GOT3 (cell line): ENCODE measurements around the gene HCN2.
"Not testable (repeated sequence)": the region's sequence is repeated elsewhere in the genome, so short reads cannot be mapped to it uniquely, and the experiment has no call there.

Experiments used
- DNase-seq: peaks from one replicate; lab custom pipeline; 2025; ENCODE audit warnings: mixed read lengths; lab: John Stamatoyannopoulos, UW

HCN2 gene

GRCh38 chr19:604355-604754 is 14.7 kb downstream of the HCN2 start:
- no peak for DNase-seq

GRCh38 chr19:605061-605971 is 15.6 kb downstream of the HCN2 start:
- DNase-seq: not testable (repeated sequence)

DNA sequence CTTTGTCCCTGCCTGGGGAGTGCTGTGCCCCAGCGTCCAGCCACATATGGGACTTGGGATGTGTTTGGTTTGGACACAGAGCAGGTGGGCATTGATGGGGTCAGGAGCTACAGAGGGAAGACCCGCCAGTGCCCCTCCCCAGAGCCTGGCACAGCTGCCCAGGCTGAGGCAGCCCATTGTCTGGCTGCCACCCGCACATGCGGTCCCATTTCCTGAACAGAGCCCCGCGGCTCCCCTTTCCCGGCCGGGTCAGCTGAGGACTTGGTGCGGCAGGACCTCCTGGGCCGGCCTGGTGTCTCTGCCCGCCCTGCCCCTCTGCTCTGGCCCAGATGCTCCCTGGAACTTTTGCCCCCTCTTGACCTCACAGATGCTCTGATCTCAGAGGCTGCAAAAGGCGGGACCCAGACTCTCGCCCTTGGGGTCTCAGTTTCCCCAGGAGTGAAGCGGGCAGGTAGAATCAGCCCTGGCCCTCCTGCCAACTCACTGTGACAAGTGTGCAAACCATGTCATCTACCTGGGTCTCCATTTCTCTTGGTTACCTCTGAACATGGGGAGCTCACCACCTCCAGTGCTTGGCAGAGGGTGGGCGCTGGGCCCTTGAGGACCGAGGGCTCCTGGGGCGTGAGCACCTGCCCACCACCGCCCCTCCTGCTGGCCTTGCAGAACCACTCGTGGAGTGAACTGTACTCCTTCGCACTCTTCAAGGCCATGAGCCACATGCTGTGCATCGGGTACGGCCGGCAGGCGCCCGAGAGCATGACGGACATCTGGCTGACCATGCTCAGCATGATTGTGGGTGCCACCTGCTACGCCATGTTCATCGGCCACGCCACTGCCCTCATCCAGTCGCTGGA is 17.8 kb downstream of the HCN2 start:
- no peak for DNase-seq

GRCh38 chr19:608155-609003 is 18.7 kb downstream of the HCN2 start:
- DNase-seq: no peak

DNA sequence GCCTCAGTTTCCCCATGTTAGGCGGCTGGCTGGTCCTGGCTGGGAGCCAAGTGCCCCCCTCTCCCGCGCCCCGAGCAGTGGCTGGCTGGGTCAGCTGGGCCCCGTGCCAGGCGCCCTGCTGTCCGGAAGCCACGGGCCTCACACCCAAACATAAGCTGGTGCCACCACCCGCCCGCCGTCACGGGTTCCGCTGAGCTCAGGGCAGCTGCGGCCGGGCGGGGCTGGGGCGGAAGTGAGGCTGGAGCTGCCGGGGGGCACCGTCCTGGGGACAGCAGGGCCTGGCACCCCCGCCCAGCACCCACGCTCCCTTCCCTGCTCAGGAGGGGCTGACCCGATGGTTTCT is 19.3 kb downstream of the HCN2 start:
- DNase-seq: no peak

- no peak for DNase-seq
Measured at GRCh38 chr19:610071-610800, 20.6 kb downstream of the HCN2 start.

DNA sequence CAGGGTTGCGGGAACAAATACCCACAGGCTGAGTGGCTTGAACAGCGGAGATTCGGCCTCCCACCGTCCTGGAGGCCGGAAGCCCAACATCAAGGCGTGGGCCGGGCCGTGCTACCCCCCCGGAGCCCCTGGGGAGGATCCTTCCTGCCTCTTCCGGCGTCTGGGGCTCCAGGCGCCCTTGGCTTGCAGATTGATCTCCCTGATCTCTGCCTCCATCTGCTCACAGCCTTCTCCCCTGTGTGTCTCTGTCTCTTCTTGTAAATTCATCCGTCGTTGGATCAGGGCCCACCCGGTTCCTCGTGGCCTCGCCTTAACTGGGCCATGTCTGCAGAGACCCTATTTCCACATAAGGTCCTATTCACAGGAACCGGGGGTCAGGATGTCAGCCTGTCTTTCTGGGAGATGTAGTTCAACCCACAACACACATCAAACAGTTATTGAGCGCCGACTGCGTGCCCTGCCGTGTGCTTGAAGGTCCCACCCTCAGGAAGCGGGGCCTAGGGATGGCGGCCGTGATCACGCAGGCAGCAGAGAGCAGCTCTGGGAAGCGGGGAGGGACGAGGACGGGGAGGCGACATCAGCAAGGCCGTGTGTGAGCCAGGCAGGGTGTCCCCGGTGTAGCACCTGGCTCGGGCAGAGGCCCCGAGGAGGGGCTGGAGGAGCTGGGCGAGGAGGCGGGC is 21.3 kb downstream of the HCN2 start:
- DNase-seq: no peak

DNA sequence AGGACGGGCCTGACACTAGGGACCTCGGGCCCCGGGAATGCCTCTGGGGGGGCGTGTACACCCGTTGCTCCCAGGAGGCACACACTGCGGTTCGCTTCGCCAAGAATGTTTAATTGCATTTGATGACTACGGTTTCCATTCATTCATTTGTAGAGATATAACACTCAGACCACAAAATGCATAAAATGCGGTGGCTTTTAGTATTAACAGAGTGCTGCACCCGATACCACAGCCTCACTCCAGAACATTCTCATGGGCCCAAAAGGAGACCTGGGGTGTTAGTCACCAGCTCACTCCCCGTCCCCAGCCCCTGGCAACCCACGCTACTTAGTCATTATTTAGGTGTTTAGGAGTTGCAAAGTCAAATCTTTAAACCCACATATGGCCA is 21.8 kb downstream of the HCN2 start:
- DNase-seq: no peak

GRCh38 chr19:612941-613340 is 23.3 kb downstream of the HCN2 start:
- no peak for DNase-seq

DNA sequence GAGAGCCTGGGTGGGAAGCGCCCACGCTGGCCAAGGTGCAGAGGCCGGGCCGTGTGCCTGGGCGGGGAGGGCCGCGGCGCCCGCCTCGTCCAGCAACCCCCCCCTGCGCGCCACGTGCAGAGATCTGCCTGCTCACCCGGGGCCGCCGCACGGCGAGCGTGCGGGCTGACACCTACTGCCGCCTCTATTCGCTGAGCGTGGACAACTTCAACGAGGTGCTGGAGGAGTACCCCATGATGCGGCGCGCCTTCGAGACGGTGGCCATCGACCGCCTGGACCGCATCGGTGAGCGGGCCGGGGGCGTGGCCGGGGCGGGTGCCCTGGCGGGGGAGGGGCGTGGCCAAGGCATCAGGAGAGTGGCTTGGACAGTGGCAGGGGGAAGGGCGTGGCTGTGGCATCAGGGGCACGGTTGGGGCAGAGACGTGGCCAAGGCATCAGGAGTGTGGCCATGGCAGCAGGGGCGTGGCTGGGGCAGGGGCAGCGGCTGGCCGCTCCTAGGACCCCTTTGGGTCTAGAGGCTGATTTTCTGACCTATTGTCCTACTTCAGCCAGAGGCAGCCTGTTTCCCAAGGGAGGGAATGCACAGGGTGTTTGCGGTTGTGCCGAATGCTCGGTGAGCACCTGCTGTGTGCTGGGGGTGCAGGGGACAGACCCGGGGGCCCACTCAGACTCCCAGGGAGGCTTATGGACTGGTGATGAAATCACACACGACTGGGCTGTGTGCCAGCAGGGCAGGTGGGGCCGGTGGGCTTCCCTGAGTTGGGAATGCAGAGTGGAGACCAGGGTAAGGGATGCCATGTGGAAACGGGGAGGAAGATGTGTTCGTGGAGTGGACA is 24.3 kb downstream of the HCN2 start:
- DNase-seq: no peak

- DNase-seq: no peak
Measured at GRCh38 chr19:615619-616018, 25.9 kb downstream of the HCN2 start.

GRCh38 chr19:616062-616700 is 26.5 kb downstream of the HCN2 start:
- no peak for DNase-seq

DNA sequence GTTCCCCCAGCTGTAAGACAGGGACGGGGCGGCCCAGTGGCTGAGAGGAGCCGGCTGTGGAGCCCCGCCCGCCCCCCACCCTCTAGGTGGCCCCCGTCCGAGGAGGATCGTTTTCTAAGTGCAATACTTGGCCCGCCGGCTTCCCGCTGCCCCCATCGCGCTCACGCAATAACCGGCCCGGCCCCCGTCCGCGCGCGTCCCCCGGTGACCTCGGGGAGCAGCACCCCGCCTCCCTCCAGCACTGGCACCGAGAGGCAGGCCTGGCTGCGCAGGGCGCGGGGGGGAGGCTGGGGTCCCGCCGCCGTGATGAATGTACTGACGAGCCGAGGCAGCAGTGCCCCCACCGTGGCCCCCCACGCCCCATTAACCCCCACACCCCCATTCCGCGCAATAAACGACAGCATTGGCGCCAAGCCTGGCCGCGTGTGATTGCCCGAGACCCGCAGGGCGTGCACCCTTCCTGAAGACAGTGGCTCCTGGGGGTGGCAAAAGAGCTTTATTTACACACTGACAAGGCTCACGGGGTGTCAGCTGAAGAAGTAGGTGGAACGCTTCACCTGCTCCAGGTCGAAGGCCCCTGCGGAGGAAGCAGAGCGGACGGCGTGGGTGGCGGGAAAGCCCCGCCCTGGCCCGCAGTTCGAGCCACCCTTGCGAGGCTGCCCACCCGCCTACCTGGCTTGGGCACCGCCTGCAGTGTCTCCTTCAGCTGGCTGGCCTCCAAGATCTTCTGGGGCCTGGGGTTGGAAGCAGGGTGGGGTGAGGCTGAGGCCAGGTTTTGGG is 27.3 kb downstream of the HCN2 start:
- no peak for DNase-seq

GRCh38 chr19:617551-618246 is 28.0 kb downstream of the HCN2 start:
- DNase-seq: no peak

DNA sequence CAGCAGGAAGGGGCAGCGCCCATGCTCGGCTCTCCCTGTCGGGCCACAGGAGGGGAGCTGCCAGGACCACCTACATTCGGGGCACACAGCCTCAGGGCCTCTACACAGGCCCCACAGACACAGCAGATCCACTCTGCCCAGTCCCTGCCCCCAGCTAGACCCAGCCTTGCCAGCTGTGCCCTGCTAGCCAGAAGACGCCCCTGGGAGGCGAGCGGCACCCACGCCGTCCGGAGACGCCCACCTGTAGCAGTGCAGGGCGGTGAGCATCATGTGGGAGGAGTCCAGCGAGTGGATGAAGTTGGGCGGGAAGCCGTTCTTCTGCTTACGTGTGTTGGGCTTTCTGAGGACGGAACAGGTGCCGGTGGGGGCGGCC is 28.6 kb downstream of the HCN2 start:
- DNase-seq: no peak

DNA sequence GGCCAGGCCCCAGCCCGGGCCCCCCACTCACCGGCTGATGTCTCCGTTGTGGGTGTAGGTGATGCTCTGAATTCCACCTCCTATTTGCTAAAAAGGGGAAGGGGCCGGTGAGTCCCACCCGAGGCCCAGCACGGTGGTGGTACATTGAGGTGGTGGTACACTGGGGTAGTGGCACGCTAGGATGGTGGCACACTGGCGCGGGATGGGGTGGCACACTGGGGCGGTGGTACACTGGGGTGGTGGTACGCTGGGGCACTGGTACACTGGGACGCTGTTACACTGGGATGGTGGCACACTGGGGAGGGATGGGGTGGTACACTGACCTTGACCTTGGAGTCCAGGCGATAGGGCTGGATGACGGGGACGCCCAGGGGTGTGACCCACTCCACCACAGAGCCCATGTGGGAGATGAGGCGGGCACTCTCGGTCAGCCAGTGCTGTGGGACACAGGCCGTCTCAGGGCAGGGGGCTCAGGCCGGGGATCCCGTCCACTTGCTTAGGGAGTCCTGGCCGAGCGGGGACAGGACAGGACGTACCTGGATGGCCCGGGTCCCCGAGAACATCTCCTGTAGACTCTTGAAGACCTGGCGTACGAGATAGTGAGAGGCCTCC is 29.1 kb downstream of the HCN2 start:
- no peak for DNase-seq

- no peak for DNase-seq
Measured at GRCh38 chr19:619286-620002, 29.8 kb downstream of the HCN2 start.
